Endothelial cell of umbilical vein (primary cell): ENCODE measurements around the gene GAS7.

Experiments used
- CTCF ChIP-seq, 2 donors: IDR thresholded peaks; 1 replicate in 1 of 2; 2 replicates in 1 of 2; pipeline ENCODE4 v1.5.1; 2011; ENCODE audit warnings: low read length in 2 of 2, mild to moderate bottlenecking in 2 of 2, moderate library complexity in 2 of 2, control low read depth in 1 of 2, inconsistent platforms in 1 of 2, low read depth in 1 of 2; ENCODE audit not compliant: insufficient read depth in 1 of 2; ENCODE audit errors: extremely low read depth in 1 of 2
- EZH2 ChIP-seq: IDR thresholded peaks from 2 replicates; pipeline ENCODE4 v1.6.1; 2012; ENCODE audit warnings: borderline replicate concordance, low read depth, mild to moderate bottlenecking, moderate library complexity, low read length, inconsistent platforms; ENCODE audit not compliant: severe bottlenecking
- FOS ChIP-seq: IDR thresholded peaks from 2 replicates; pipeline ENCODE4 v1.6.1; 2011; ENCODE audit warnings: mild to moderate bottlenecking, low read length, moderate library complexity, borderline replicate concordance; ENCODE audit not compliant: insufficient read depth
- JUN ChIP-seq: IDR thresholded peaks from 2 replicates; pipeline ENCODE4 v1.6.1; 2011; ENCODE audit warnings: borderline replicate concordance, low read depth; ENCODE audit not compliant: insufficient read length, insufficient read depth
- POLR2A ChIP-seq: IDR thresholded peaks from 2 replicates; pipeline ENCODE4 v1.6.1; 2012; ENCODE audit warnings: low read depth, mild to moderate bottlenecking, control low read depth, low read length
- POLR2AphosphoS5 ChIP-seq: IDR thresholded peaks from 2 replicates; pipeline ENCODE4 v1.6.1; 2012; ENCODE audit warnings: low read depth, mild to moderate bottlenecking, control low read depth, low read length, moderate library complexity; ENCODE audit not compliant: insufficient read depth
- TF ChIP-seq, protein P1 (sequence below): IDR thresholded peaks from 2 replicates; pipeline ENCODE4 v1.6.1; 2011; ENCODE audit not compliant: insufficient read depth, insufficient read length

GRCh38 chr17:10111907-10112452 lies 86.4 kb downstream of the GAS7 start:
- TF ChIP-seq EZH2 = no peak
- TF ChIP-seq CTCF (IDR thresholded peaks at IDR 0.05; ENCODE audit: extremely low read depth in 1 of 2, insufficient read depth in 1 of 2, low read depth in 1 of 2, low read length in 2 of 2) = no peak
- no peak for TF ChIP-seq POLR2A
- no peak for TF ChIP-seq POLR2AphosphoS5
- TF ChIP-seq, protein P1, sequence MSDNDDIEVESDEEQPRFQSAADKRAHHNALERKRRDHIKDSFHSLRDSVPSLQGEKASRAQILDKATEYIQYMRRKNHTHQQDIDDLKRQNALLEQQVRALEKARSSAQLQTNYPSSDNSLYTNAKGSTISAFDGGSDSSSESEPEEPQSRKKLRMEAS = no peak
- no peak for TF ChIP-seq JUN
- no peak for TF ChIP-seq FOS
